GM12864 (cell line): ENCODE measurements around the gene CDC27.
"Not testable (repeated sequence)": the region's sequence is repeated elsewhere in the genome, so short reads cannot be mapped to it uniquely, and the experiment has no call there.

Source experiments
- DNase-seq: peaks from one replicate; pipeline ENCODE4 v3.0.0-alpha.2; 2011; ENCODE audit warnings: low read depth
- H3K4me3 ChIP-seq: 2 replicates; pipeline ENCODE4 v1.5.1; 2011; ENCODE audit warnings: mild to moderate bottlenecking, low read depth, low read length, control low read depth
- TF ChIP-seq, protein P1 (sequence below): IDR thresholded peaks from 2 replicates; pipeline ENCODE4 v1.5.1; 2011; ENCODE audit warnings: low read depth, mild to moderate bottlenecking, moderate library complexity, low read length, control low read depth, inconsistent platforms; ENCODE audit errors: missing control alignments

The CDC27 gene

DNA sequence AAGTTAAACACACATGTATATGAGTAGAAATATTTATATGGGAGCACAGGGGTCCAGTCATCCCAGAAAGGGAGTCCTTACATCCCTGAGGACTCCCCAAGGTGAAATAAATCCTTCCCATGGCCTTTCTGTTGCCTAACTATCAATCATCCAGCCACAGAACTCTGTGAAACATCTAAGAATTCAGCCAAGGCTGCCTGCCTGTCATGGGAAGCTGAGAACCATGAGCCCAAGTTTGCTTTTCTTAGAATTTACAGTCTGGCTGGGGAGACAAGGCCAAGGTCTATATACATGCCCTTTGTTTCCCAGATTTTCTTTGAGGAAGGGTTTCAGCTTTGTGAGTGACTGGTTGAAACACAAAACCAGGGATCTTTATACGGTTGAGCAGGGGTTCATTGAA is 35.9 kb upstream of the CDC27 start:
- TF ChIP-seq, protein P1, sequence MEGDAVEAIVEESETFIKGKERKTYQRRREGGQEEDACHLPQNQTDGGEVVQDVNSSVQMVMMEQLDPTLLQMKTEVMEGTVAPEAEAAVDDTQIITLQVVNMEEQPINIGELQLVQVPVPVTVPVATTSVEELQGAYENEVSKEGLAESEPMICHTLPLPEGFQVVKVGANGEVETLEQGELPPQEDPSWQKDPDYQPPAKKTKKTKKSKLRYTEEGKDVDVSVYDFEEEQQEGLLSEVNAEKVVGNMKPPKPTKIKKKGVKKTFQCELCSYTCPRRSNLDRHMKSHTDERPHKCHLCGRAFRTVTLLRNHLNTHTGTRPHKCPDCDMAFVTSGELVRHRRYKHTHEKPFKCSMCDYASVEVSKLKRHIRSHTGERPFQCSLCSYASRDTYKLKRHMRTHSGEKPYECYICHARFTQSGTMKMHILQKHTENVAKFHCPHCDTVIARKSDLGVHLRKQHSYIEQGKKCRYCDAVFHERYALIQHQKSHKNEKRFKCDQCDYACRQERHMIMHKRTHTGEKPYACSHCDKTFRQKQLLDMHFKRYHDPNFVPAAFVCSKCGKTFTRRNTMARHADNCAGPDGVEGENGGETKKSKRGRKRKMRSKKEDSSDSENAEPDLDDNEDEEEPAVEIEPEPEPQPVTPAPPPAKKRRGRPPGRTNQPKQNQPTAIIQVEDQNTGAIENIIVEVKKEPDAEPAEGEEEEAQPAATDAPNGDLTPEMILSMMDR = no peak
- H3K4me3 ChIP-seq = no peak overlapping the region
- DNase-seq = no peak

DNA sequence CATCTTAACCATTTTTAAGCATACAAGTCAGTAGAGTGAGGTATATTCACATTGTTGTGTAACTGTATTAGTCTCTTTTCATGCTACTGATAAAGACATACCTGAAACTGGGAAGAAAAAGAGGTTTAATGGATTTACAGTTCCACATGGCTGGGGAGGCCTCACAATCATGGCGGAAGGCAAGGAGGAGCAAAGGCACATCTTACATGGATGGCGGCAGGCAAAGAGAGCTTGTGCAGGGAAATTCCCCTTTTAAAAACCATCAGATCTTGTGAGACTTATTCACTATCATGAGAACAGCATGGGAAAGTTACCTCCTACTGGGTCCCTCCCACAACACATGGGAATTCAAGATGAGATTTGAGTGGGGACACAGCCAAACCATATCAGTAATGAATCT is 35.0 kb upstream of the CDC27 start:
- H3K4me3 ChIP-seq, DNase-seq: not testable (repeated sequence)

DNA sequence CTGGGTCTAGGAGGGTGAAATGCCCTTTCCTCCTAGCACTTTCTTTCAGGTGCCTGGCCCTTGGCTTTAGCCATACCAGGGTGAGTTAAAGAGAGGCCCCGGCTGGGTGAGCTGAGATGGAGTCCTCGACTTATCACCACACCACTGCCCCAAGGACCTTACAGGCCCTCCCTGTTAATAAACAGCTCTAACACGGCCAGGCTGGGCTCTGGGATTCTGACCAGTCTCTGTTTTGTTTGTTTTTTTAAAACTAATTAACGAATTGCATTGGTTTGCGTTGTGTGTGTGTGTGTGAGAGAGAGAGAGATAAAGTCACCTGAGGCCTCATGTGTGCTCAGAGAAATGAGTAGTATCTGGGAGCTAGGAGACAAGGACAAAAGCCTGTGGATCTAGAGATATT is 34.4 kb upstream of the CDC27 start:
- no peak overlapping the region for H3K4me3 ChIP-seq
- no peak for DNase-seq
- TF ChIP-seq, protein P1 = no peak

DNA sequence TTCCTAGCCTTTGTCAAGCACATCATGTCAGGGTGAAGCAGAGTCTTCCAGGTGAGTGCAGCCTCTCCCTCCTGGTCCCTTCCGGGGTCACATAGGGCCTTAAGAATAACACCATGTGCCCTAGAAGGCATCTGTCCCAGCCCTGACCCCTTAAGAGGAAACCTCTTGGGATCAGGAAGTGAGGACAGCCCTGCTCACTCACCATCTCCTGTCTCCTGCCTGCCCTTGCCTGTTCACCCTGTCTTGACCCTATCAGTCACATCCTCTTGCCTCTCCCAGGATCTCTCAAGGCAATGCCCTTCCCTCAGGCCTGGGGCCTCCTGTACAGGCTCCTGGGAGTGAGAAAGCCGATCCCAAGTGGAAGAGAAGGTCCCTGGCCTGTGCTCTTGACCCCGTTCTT is 33.9 kb upstream of the CDC27 start:
- TF ChIP-seq, protein P1 = no peak
- DNase-seq = no peak
- no peak overlapping the region for H3K4me3 ChIP-seq

DNA sequence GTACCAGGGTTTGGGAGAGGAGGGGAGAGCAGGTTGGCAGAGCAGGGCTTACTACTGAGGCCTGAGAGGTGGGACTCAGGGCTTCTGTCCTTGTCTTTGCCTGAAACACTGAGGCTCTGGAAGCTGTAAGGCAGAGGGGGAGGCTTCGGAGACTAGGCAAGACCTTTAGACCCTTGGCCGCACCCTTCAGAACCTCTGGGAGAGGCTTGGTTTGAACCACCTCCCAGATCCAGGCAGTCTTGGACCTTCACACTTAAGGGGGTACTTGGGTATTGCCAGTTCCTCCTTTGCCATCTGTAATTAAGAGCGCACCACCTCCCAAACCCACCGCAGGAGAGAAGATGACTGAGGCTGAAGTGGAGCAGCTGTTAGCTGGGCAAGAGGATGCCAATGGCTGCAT is 33.0 kb upstream of the CDC27 start:
- TF ChIP-seq, protein P1 = no peak
- DNase-seq = no peak

GRCh38 chr17:47221154-47221553 is 32.1 kb upstream of the CDC27 start:
- no peak for DNase-seq
- TF ChIP-seq, protein P1 = no peak
- no peak overlapping the region for H3K4me3 ChIP-seq

More for the DNA sequence above, 33.0 kb upstream of the CDC27 start:
- no peak overlapping the region for H3K4me3 ChIP-seq

DNA sequence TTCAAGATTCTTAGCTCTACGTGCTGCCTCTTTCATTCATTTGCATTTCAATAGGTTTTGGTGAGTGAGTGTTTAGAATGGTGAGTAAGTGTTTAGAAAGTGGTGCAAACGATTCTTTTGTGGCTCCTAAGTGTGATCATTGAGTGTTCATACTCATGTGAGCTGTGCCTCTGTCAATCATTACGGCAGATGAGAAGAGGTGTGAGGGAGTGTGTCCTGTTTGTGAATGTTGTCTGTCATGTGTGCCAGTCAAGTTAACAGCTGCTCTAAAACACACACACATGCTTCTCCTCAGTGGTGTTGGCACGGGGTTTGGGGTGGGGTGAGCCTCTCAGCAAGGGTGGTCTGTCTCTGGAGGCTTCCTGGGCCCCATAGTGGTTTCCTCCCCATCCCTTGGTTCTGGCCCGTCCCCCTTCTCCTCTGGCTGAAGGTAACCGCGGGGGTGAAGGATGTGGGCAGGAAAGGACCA is 31.5 kb upstream of the CDC27 start:
- TF ChIP-seq, protein P1 = no peak
- no peak overlapping the region for H3K4me3 ChIP-seq
- DNase-seq = no peak
